PC-9 (cell line): ENCODE measurements around the gene ENAM.

Source experiments
- EZH2 ChIP-seq: fragments of 200-600 bp; sonication (generic); IDR thresholded peaks from 2 replicates; pipeline ENCODE4 v1.8.0; 2017; ENCODE audit warnings: antibody characterized with exemption, low read depth
- TF ChIP-seq, protein P1 (sequence below): fragments of 200-600 bp; sonication (generic); conservative IDR thresholded peaks from 2 replicates; pipeline ENCODE4 v1.6.1; 2017; ENCODE audit warnings: mixed run types, antibody characterized with exemption, mild to moderate bottlenecking, moderate library complexity

DNA sequence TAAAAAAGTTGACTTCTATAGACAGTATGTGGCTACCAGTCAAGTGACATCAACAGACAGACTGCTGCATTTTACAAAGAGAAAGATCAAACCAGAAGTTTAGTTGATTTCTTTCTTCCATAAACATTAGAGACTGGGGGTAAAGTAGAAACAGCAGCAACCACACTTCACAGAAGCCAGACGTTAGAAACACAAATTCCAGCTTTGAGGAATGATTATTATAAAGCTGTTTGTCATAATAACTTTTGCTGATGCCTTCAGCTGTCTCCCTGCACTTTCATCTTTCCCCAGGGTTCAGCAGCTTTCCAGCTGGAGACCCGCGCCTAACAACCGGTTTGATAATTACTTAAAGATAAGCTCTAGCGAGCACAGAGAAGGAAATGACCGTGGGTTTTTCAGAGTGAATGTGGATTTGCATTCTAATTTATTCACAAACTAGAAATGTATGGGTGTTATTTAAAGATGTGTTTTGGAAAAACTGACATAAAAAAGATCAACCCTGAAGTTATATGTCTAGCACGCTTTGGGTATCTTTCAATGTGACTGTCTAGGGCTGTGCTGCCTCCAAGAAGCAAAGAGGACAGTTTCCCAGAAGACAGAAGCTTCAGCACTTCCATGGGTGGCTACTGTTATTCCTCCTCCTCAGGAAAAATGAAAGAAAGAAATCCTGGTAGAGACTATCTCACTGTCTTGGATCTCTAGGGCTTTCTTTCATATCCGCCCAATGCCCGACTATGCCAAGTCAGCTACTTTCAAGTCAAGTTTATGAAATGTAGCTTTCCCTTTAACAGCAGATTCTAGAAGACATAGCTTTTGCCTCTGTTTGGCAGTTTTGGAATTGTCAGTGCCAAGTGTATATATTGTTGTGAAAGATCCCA, 15.0 kb upstream of the ENAM start:
- TF ChIP-seq, protein P1, sequence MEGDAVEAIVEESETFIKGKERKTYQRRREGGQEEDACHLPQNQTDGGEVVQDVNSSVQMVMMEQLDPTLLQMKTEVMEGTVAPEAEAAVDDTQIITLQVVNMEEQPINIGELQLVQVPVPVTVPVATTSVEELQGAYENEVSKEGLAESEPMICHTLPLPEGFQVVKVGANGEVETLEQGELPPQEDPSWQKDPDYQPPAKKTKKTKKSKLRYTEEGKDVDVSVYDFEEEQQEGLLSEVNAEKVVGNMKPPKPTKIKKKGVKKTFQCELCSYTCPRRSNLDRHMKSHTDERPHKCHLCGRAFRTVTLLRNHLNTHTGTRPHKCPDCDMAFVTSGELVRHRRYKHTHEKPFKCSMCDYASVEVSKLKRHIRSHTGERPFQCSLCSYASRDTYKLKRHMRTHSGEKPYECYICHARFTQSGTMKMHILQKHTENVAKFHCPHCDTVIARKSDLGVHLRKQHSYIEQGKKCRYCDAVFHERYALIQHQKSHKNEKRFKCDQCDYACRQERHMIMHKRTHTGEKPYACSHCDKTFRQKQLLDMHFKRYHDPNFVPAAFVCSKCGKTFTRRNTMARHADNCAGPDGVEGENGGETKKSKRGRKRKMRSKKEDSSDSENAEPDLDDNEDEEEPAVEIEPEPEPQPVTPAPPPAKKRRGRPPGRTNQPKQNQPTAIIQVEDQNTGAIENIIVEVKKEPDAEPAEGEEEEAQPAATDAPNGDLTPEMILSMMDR = no peak
- no peak for TF ChIP-seq EZH2
